H9 (cell line): ENCODE results near the gene ZNF556. TPM values are rescaled to one million over a fixed set of nuclear protein-coding genes. Genes with fewer than 3 reads are reported as not detected.

Source experiments
- DNase-seq: peaks from one replicate; pipeline ENCODE4 v3.0.0-alpha.2; 2017
- H2AFZ ChIP-seq: one replicate; pipeline ENCODE4 v1.6.1; 2013; ENCODE audit warnings: mild to moderate bottlenecking, low read length, control low read depth, moderate library complexity
- H2AK5ac ChIP-seq: 2 replicates; pipeline ENCODE4 v1.6.1; 2013; ENCODE audit warnings: low read length, control low read depth, mixed read lengths; ENCODE audit not compliant: insufficient read length
- H2BK120ac ChIP-seq: one replicate; pipeline ENCODE4 v1.6.1; 2013; ENCODE audit warnings: low read depth, mild to moderate bottlenecking, low read length, control low read depth, inconsistent platforms; ENCODE audit not compliant: poor library complexity, severe bottlenecking
- H2BK12ac ChIP-seq: 2 replicates; pipeline ENCODE4 v1.6.1; 2013; ENCODE audit warnings: low read length, control low read depth, mixed read lengths, low read depth; ENCODE audit not compliant: insufficient read length
- H2BK15ac ChIP-seq: 2 replicates; pipeline ENCODE4 v1.6.1; 2013; ENCODE audit warnings: low read depth, low read length, control low read depth
- H2BK20ac ChIP-seq: one replicate; pipeline ENCODE4 v1.6.1; 2013; ENCODE audit warnings: low read depth, mild to moderate bottlenecking, low read length, control low read depth, inconsistent platforms; ENCODE audit not compliant: poor library complexity, severe bottlenecking
- H2BK5ac ChIP-seq: 2 replicates; pipeline ENCODE4 v1.6.1; 2013; ENCODE audit warnings: low read length, control low read depth, mixed read lengths; ENCODE audit not compliant: insufficient read length
- H3K14ac ChIP-seq: 2 replicates; pipeline ENCODE4 v1.6.1; 2013; ENCODE audit warnings: low read length, control low read depth; ENCODE audit not compliant: insufficient read depth
- H3K18ac ChIP-seq: 2 replicates; pipeline ENCODE4 v1.6.1; 2013; ENCODE audit warnings: low read depth, mild to moderate bottlenecking, mixed read lengths, low read length, control low read depth; ENCODE audit not compliant: insufficient read length
- H3K23ac ChIP-seq: 2 replicates; pipeline ENCODE4 v1.6.1; 2013; ENCODE audit warnings: low read length, control low read depth, mixed read lengths, low read depth; ENCODE audit not compliant: insufficient read length
- H3K23me2 ChIP-seq: 2 replicates; pipeline ENCODE4 v1.6.1; 2013; ENCODE audit warnings: low read depth, mild to moderate bottlenecking, mixed read lengths, low read length, control low read depth; ENCODE audit not compliant: insufficient read length, poor library complexity, severe bottlenecking
- H3K27ac ChIP-seq: 2 replicates; pipeline ENCODE4 v1.5.1; 2013; ENCODE audit warnings: low read length, control low read depth, mixed read lengths, low read depth; ENCODE audit not compliant: insufficient read length
- H3K27me3 ChIP-seq: 2 replicates; pipeline ENCODE4 v1.6.1; 2013; ENCODE audit warnings: low read length, control low read depth, inconsistent platforms; ENCODE audit not compliant: insufficient read depth
- H3K4ac ChIP-seq: 2 replicates; pipeline ENCODE4 v1.6.1; 2013; ENCODE audit warnings: low read depth, mild to moderate bottlenecking, control low read depth, inconsistent platforms, low read length, moderate library complexity
- H3K4me1 ChIP-seq: 2 replicates; pipeline ENCODE4 v1.6.1; 2013; ENCODE audit warnings: low read length, control low read depth, inconsistent platforms; ENCODE audit not compliant: insufficient read depth
- H3K4me2 ChIP-seq: 2 replicates; pipeline ENCODE4 v1.6.1; 2013; ENCODE audit warnings: low read length, control low read depth, mixed read lengths; ENCODE audit not compliant: insufficient read length, insufficient read depth
- H3K56ac ChIP-seq: 2 replicates; pipeline ENCODE4 v1.6.1; 2013; ENCODE audit warnings: low read depth, mild to moderate bottlenecking, mixed read lengths, low read length, control low read depth; ENCODE audit not compliant: insufficient read length
- H3K79me1 ChIP-seq: 2 replicates; pipeline ENCODE4 v1.6.1; 2013; ENCODE audit warnings: low read depth, mild to moderate bottlenecking, moderate library complexity, low read length, control low read depth, inconsistent platforms; ENCODE audit not compliant: insufficient read depth, poor library complexity, severe bottlenecking
- H3K79me2 ChIP-seq: 2 replicates; pipeline ENCODE4 v1.6.1; 2013; ENCODE audit warnings: low read length, control low read depth, inconsistent platforms; ENCODE audit not compliant: insufficient read depth
- H3K9ac ChIP-seq: 2 replicates; pipeline ENCODE4 v1.6.1; 2013; ENCODE audit warnings: low read length, control low read depth, mixed read lengths; ENCODE audit not compliant: insufficient read length; ENCODE audit errors: extremely low read depth
- H3K9me3 ChIP-seq: one replicate; pipeline ENCODE4 v1.6.1; 2013; ENCODE audit warnings: low read depth, low read length, inconsistent platforms; ENCODE audit not compliant: control insufficient read depth
- H3T11ph ChIP-seq: one replicate; pipeline ENCODE4 v1.6.1; 2013; ENCODE audit warnings: mild to moderate bottlenecking, low read length, control low read depth, inconsistent platforms
- H4K20me1 ChIP-seq: one replicate; pipeline ENCODE4 v1.6.1; 2013; ENCODE audit not compliant: control insufficient read depth, insufficient read length, insufficient read depth
- H4K5ac ChIP-seq: 2 replicates; pipeline ENCODE4 v1.6.1; 2013; ENCODE audit warnings: low read depth, mild to moderate bottlenecking, mixed read lengths, low read length, control low read depth; ENCODE audit not compliant: insufficient read length
- H4K8ac ChIP-seq: replicated peaks from 2 replicates; pipeline ENCODE4 v1.6.1; 2013; ENCODE audit warnings: low read length, control low read depth, mixed read lengths, low read depth; ENCODE audit not compliant: insufficient read length
- H4K91ac ChIP-seq: 2 replicates; pipeline ENCODE4 v1.6.1; 2013; ENCODE audit warnings: low read depth, mild to moderate bottlenecking, moderate library complexity, mixed read lengths, low read length, control low read depth; ENCODE audit not compliant: insufficient read length
- H3K27ac Mint-ChIP-seq, 3 experiments: 2 replicates in 2 of 3; 3 replicates in 1 of 3; pipeline ENCODE4 v1.8.0; 2020 to 2021; ENCODE audit warnings: mixed read lengths in 3 of 3, mild to moderate bottlenecking in 1 of 3, moderate library complexity in 1 of 3
- H3K27me3 Mint-ChIP-seq: 2 replicates; pipeline ENCODE4 v1.8.0; 2021; ENCODE audit warnings: low read depth, mild to moderate bottlenecking, moderate library complexity, mixed read lengths
- H3K36me3 Mint-ChIP-seq, 3 experiments: 2 replicates in 2 of 3; 3 replicates in 1 of 3; pipeline ENCODE4 v1.8.0; 2020 to 2021; ENCODE audit warnings: low read depth in 3 of 3, mixed read lengths in 3 of 3; ENCODE audit not compliant: insufficient read depth in 1 of 3
- H3K4me1 Mint-ChIP-seq, 2 experiments: 2 replicates each; pipeline ENCODE4 v1.8.0; 2020; ENCODE audit warnings: mixed read lengths in 2 of 2
- H3K4me3 Mint-ChIP-seq, 2 experiments: 2 replicates in 1 of 2; 3 replicates in 1 of 2; pipeline ENCODE4 v1.8.0; 2020 to 2021; ENCODE audit warnings: mild to moderate bottlenecking in 2 of 2, mixed read lengths in 2 of 2, moderate library complexity in 1 of 2
- H3K9me3 Mint-ChIP-seq, 2 experiments: 2 replicates in 1 of 2; 3 replicates in 1 of 2; pipeline ENCODE4 v1.8.0; 2020; ENCODE audit warnings: mild to moderate bottlenecking in 2 of 2, mixed read lengths in 2 of 2, moderate library complexity in 1 of 2
- WGBS: extraction: QIAGEN DNeasy Blood & Tissue Kit; methylation state at CpG from one replicate; pipeline ENCODE4 v1.1.7; 2013; ENCODE audit warnings: missing lambda C conversion rate, low lambda C conversion rate, mixed read lengths; ENCODE audit not compliant: insufficient read length; ENCODE audit errors: extremely low coverage; 5-methylcytosine and 5-hydroxymethylcytosine counted together
- total RNA-seq: library from RNA; stranded (reverse); gene quantifications from 2 replicates; pipeline ENCODE4 v1.2.1, GENCODE V29; 2021
- TF ChIP-seq, protein P1 (sequence below): fragments of 200-600 bp; sonication (generic); conservative IDR thresholded peaks from 3 replicates; pipeline ENCODE4 v1.8.0; 2021; ENCODE audit warnings: antibody characterized with exemption, mild to moderate bottlenecking

Gene ZNF556
- total RNA-seq, 1 experiment from 2014 or later, result not detected

DNA sequence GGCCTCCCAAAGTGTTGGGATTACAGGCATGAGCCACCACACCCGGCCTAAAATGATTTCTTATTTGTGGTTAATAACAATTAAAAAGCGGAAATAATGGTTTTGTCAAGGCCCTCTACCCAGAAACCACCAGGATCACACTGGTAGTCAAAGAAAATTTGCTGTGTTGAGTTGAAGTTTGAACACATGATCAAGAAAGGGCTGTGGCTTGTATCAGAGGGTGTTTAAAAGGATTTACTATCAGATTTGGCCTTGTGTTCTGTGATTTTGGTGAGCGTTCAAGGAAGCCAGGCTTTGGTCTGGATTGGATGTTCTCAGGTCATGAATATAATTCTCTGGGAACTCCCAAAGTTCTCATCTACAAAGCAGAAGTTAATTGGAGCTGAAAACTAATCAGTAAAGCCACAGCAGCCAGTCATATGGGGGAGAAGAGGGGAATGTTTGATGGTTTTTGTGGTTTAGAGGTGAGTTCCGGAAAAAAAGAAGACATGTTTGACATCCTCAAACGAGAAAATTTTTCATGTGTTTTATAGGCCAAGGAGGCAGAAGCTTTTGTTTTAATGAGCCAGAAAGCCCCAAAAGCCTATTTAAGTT, 10.6 kb upstream of the ZNF556 start:
- no peak overlapping the region for H2BK5ac ChIP-seq
- H3K4me3 Mint-ChIP-seq, result no peak overlapping the region
- no peak overlapping the region for H2AK5ac ChIP-seq
- H3K27me3 Mint-ChIP-seq, result peaks cover 9% of the 10 kb centered on the region
- H3K79me1 ChIP-seq, result no peaks in the 10 kb centered on the region
- H3K9me3 ChIP-seq, result peaks cover 69% of the 10 kb centered on the region
- WGBS, result no CpG with 5 or more reads among the region's 5 CpGs
- no peak overlapping the region for H2BK15ac ChIP-seq
- H3K23ac ChIP-seq, result no peak overlapping the region
- DNase-seq, result no peak
- no peaks in the 10 kb centered on the region for H3K79me2 ChIP-seq
- no peaks in the 10 kb centered on the region for H3K4me1 ChIP-seq
- no peak overlapping the region for H2BK20ac ChIP-seq
- H2BK12ac ChIP-seq, result no peak overlapping the region
- H3K27ac Mint-ChIP-seq, result no peak overlapping the region
- H3K4me2 ChIP-seq, result no peak overlapping the region
- H3K36me3 Mint-ChIP-seq, result peaks cover 46 to 67% (median 53%) of the 10 kb centered on the region in 3 experiments
- no peaks in the 10 kb centered on the region for H3K4me1 Mint-ChIP-seq
- no peak overlapping the region for H3K14ac ChIP-seq
- H3T11ph ChIP-seq, result no peak overlapping the region
- H3K27ac ChIP-seq, result no peak overlapping the region
- H3K23me2 ChIP-seq, result no peaks in the 10 kb centered on the region
- no peak overlapping the region for H4K5ac ChIP-seq
- no peaks in the 10 kb centered on the region for H4K20me1 ChIP-seq
- H3K9me3 Mint-ChIP-seq, result peaks cover 81 to 86% of the 10 kb centered on the region in 2 experiments
- H2AFZ ChIP-seq, result no peak overlapping the region
- no peak overlapping the region for H3K9ac ChIP-seq
- H3K56ac ChIP-seq, result no peak overlapping the region
- TF ChIP-seq, protein P1, sequence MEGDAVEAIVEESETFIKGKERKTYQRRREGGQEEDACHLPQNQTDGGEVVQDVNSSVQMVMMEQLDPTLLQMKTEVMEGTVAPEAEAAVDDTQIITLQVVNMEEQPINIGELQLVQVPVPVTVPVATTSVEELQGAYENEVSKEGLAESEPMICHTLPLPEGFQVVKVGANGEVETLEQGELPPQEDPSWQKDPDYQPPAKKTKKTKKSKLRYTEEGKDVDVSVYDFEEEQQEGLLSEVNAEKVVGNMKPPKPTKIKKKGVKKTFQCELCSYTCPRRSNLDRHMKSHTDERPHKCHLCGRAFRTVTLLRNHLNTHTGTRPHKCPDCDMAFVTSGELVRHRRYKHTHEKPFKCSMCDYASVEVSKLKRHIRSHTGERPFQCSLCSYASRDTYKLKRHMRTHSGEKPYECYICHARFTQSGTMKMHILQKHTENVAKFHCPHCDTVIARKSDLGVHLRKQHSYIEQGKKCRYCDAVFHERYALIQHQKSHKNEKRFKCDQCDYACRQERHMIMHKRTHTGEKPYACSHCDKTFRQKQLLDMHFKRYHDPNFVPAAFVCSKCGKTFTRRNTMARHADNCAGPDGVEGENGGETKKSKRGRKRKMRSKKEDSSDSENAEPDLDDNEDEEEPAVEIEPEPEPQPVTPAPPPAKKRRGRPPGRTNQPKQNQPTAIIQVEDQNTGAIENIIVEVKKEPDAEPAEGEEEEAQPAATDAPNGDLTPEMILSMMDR, result no peak
- no peak overlapping the region for H2BK120ac ChIP-seq
- H3K27me3 ChIP-seq, result no peaks in the 10 kb centered on the region
- no peak overlapping the region for H4K8ac ChIP-seq
- no peak overlapping the region for H3K18ac ChIP-seq
- H3K4ac ChIP-seq, result no peak overlapping the region
- H4K91ac ChIP-seq, result no peak overlapping the region
